OCI-LY7 (cell line): ENCODE measurements around the gene SMIM17. TPM values are rescaled to one million over a fixed set of nuclear protein-coding genes. Genes with fewer than 3 reads are reported as not detected.

Source experiments
- BruUV-seq: library from RNA; stranded (reverse); fragments of 400-500 nt; replicated peaks from 2 replicates; lab custom pipeline; 2021; lab: Mats Ljungman, UMichigan
- CTCF ChIA-PET: fragments of 300-600 bp; sonication (Branson Sonifier 250); formaldehyde crosslinking; loops from one replicate; lab custom pipeline; 2022; ENCODE audit warnings: antibody characterized with exemption; ENCODE audit not compliant: unreplicated experiment; lab: Charles Lee
- POLR2A ChIA-PET: fragments of 300-600 bp; sonication (Branson Sonifier 250); formaldehyde crosslinking; loops from one replicate; lab custom pipeline; 2022; ENCODE audit warnings: antibody characterized with exemption; lab: Charles Lee
- DNase-seq: peaks from one replicate; pipeline ENCODE4 v3.0.0-alpha.2; 2015; ENCODE audit warnings: low spot score
- H2AFZ ChIP-seq: fragments of 200-600 bp; sonication (generic), shearing (Covaris generic); 2 replicates; pipeline ENCODE4 v1.6.1; 2014; ENCODE audit warnings: mild to moderate bottlenecking, antibody characterized with exemption, low read length, moderate library complexity
- H3K27ac ChIP-seq: fragments of 200-600 bp; sonication (generic); 2 replicates; pipeline ENCODE4 v1.5.1; 2014; ENCODE audit warnings: mixed run types, low read depth, mild to moderate bottlenecking, moderate library complexity, low read length, inconsistent platforms; ENCODE audit not compliant: poor library complexity, severe bottlenecking
- H3K36me3 ChIP-seq: fragments of 200-600 bp; sonication (generic); 2 replicates; pipeline ENCODE4 v1.6.1; 2014; ENCODE audit warnings: mild to moderate bottlenecking, antibody characterized with exemption, low read length, moderate library complexity, mixed read lengths; ENCODE audit not compliant: insufficient read depth
- H3K4me1 ChIP-seq: fragments of 200-600 bp; sonication (generic); 2 replicates; pipeline ENCODE4 v1.5.1; 2014; ENCODE audit warnings: mild to moderate bottlenecking, low read length; ENCODE audit not compliant: insufficient read depth, poor library complexity, severe bottlenecking
- H3K4me2 ChIP-seq: fragments of 200-600 bp; sonication (generic); 2 replicates; pipeline ENCODE4 v1.6.1; 2014; ENCODE audit warnings: mild to moderate bottlenecking, low read length
- H3K4me3 ChIP-seq: fragments of 200-600 bp; sonication (generic); 2 replicates; pipeline ENCODE4 v1.5.1; 2014; ENCODE audit warnings: mild to moderate bottlenecking, low read depth, low read length; ENCODE audit not compliant: poor library complexity, severe bottlenecking
- H3K79me2 ChIP-seq: fragments of 200-600 bp; sonication (generic); 2 replicates; pipeline ENCODE4 v1.6.1; 2016; ENCODE audit warnings: low read depth, mild to moderate bottlenecking, low read length, moderate library complexity, mixed read lengths; ENCODE audit not compliant: insufficient read depth
- H3K9me2 ChIP-seq: fragments of 200-600 bp; sonication (generic); 2 replicates; pipeline ENCODE4 v1.6.1; 2016; ENCODE audit warnings: mild to moderate bottlenecking, low read length, mixed read lengths; ENCODE audit not compliant: insufficient read depth
- H3K9me3 ChIP-seq: fragments of 200-600 bp; sonication (generic); 2 replicates; pipeline ENCODE4 v1.6.1; 2014; ENCODE audit warnings: mild to moderate bottlenecking, mixed run types, low read length, mixed read lengths
- H4K20me1 ChIP-seq: fragments of 200-600 bp; sonication (generic); 2 replicates; pipeline ENCODE4 v1.6.1; 2014; ENCODE audit warnings: mild to moderate bottlenecking, antibody characterized with exemption, low read length, moderate library complexity, mixed read lengths; ENCODE audit not compliant: insufficient read depth
- EZH2phosphoT487 ChIP-seq: fragments of 200-600 bp; sonication (generic); IDR thresholded peaks from 2 replicates; pipeline ENCODE4 v1.6.1; 2018; ENCODE audit warnings: low read depth, borderline replicate concordance, mild to moderate bottlenecking, mixed run types, antibody characterized with exemption, low read length, moderate library complexity, mixed read lengths
- intact Hi-C: fragments of 100-400 bp; cut with micrococcal nuclease; formaldehyde crosslinking; loops from one replicate; pipeline ENCODE4 v1.10.0; 2022; ENCODE audit not compliant: unreplicated experiment
- total RNA-seq, 2 experiments: library from RNA; depleted of rRNA in 1 of 2; stranded (reverse); fragments of >200 nt in 1 of 2; shearing (Covaris generic) in 1 of 2; gene quantifications; 2 replicates each; pipeline ENCODE4 v1.2.3, GENCODE V29; 2014 to 2022
- TF ChIP-seq, protein P1 (sequence below): fragments of 200-600 bp; sonication (generic); conservative IDR thresholded peaks from 2 replicates; pipeline ENCODE4 v1.5.1; 2014; ENCODE audit warnings: mild to moderate bottlenecking, antibody characterized with exemption, low read length, moderate library complexity, mixed read lengths

Gene SMIM17
- total RNA-seq, 2 experiments from 2014 or later = not detected

DNA sequence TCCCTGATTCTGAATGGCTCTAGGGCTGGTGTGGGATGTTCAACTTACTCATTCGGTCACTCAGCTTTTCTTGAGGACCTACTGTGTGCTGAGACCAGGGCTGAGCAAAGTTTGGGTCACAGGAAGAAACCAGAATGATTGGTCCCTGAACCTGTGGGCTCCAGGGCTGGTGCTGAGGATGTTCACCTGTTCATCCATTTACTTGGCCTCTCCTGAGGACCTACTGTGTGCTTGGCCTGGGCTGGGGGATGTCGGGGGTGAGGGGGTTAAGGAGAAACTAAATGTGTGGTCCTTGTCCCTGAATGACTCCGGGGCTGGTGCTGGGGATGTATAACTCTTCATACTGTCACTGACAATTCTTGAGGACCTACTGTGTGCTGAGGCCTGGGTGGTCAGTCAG lies 18.3 kb downstream of the SMIM17 start:
- intact Hi-C loops = no loop called here
- no TSS peak for BruUV-seq

DNA sequence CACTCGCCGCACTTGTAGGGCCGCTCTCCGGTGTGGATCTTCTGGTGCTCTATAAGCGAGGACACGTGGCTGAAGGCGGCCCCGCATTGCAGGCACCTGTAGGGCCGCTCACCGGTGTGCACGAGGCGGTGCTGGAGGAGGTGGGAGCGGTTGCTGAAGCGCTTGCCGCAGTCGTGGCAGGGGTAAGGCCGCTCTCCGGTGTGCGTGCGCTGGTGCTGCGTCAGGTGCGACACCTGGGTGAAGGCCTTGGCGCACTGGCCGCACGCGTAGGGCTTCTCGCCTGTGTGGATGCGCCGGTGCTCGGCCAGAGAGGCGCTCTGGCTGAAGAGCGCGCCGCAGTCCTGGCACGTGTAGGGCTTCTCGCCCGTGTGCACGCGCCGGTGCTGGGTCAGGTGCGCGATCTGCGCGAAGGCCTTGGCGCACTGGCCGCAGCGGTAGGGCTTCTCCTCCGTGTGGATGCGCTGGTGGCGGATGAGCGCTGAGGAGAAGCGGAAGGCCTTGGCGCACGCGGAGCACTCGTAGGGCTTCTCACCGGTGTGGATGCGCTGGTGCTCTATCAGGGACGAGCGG lies 21.1 kb downstream of the SMIM17 start:
- Histone ChIP-seq H3K79me2 (no peaks in the 10 kb centered on the region), H3K4me2 (no peak overlapping the region), H3K9me2 (no peaks in the 10 kb centered on the region), H4K20me1 (no peaks in the 10 kb centered on the region), H3K4me1 (no peaks in the 10 kb centered on the region), H3K36me3 (no peaks in the 10 kb centered on the region), H2AFZ (no peak overlapping the region), H3K4me3 (no peak overlapping the region), H3K9me3 (0 out of 2 replicates have a peak, but pooled peaks cover 5% of the 10 kb centered on the region), H3K27ac (no peak overlapping the region)
- BruUV-seq = no TSS peak
- DNase-seq = no peak
- ChIA-PET CTCF (no interaction called here), POLR2A (no interaction called here)
- intact Hi-C loops = no loop called here
- no peak for TF ChIP-seq EZH2phosphoT487
- TF ChIP-seq, protein P1, sequence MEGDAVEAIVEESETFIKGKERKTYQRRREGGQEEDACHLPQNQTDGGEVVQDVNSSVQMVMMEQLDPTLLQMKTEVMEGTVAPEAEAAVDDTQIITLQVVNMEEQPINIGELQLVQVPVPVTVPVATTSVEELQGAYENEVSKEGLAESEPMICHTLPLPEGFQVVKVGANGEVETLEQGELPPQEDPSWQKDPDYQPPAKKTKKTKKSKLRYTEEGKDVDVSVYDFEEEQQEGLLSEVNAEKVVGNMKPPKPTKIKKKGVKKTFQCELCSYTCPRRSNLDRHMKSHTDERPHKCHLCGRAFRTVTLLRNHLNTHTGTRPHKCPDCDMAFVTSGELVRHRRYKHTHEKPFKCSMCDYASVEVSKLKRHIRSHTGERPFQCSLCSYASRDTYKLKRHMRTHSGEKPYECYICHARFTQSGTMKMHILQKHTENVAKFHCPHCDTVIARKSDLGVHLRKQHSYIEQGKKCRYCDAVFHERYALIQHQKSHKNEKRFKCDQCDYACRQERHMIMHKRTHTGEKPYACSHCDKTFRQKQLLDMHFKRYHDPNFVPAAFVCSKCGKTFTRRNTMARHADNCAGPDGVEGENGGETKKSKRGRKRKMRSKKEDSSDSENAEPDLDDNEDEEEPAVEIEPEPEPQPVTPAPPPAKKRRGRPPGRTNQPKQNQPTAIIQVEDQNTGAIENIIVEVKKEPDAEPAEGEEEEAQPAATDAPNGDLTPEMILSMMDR = no peak

More for the DNA sequence above, 18.3 kb downstream of the SMIM17 start:
- 0 out of 2 replicates have a peak, but pooled peaks cover 5% of the 10 kb centered on the region for H3K9me3 ChIP-seq
- CTCF ChIA-PET = no interaction called here
- DNase-seq = no peak
- H2AFZ ChIP-seq = no peak overlapping the region
- no peaks in the 10 kb centered on the region for H4K20me1 ChIP-seq
- H3K4me1 ChIP-seq = no peaks in the 10 kb centered on the region
- TF ChIP-seq, protein P1 = no peak
- no peak for TF ChIP-seq EZH2phosphoT487
- POLR2A ChIA-PET = no interaction called here
- H3K9me2 ChIP-seq = no peaks in the 10 kb centered on the region
- no peak overlapping the region for H3K27ac ChIP-seq
- no peak overlapping the region for H3K4me3 ChIP-seq
- H3K4me2 ChIP-seq = no peak overlapping the region
- H3K79me2 ChIP-seq = no peaks in the 10 kb centered on the region
- no peaks in the 10 kb centered on the region for H3K36me3 ChIP-seq

DNA sequence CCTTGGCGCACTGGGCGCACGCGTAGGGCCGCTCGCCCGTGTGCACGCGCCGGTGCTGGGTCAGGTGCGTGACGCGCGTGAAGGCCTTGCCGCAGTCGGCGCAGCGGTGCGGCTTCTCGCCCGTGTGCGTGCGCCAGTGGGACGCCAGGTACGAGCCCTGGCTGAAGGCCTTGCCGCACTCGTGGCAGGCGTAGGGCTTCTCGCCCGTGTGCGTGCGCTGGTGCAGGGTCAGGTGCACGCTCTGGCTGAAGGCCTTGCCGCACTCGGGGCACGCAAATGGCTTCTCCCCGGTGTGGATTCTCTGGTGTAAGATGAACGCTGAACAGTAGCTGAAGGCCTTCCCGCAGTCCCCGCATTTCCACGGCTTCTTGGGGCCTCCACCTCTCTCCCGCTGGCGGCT lies 21.6 kb downstream of the SMIM17 start:
- ChIA-PET POLR2A (no interaction called here), CTCF (no interaction called here)
- TF ChIP-seq, protein P1 = no peak
- TF ChIP-seq EZH2phosphoT487 = no peak
- Histone ChIP-seq H2AFZ (no peak overlapping the region), H3K9me2 (no peaks in the 10 kb centered on the region), H3K79me2 (no peaks in the 10 kb centered on the region), H3K4me2 (no peak overlapping the region), H4K20me1 (no peaks in the 10 kb centered on the region), H3K9me3 (0 out of 2 replicates have a peak, but pooled peaks cover 5% of the 10 kb centered on the region), H3K4me1 (no peaks in the 10 kb centered on the region), H3K36me3 (no peaks in the 10 kb centered on the region), H3K4me3 (no peak overlapping the region), H3K27ac (no peak overlapping the region)
- no TSS peak for BruUV-seq
- no peak for DNase-seq
- intact Hi-C loops = no loop called here
